Astrocyte (in vitro differentiated cells and primary cell): ENCODE data around the gene NFATC1. TPM values are rescaled to one million over a fixed set of nuclear protein-coding genes. Genes with fewer than 3 reads are reported as not detected.

Experiments used
- DNase-seq: peaks from one replicate; pipeline ENCODE4 v3.0.0-alpha.2; 2010; ENCODE audit warnings: low read depth
- FAIRE-seq: peaks from 2 replicates; lab custom pipeline; 2011; peaks lifted over from hg19 to GRCh38; lab: Jason Lieb, UNC
- H2AFZ ChIP-seq: 2 replicates; pipeline ENCODE4 v1.6.0; 2012; ENCODE audit warnings: low read depth, low read length, inconsistent platforms
- H3K27ac ChIP-seq: 2 replicates; pipeline ENCODE4 v1.5.1; 2011; ENCODE audit warnings: low read depth, low read length, inconsistent platforms
- H3K27me3 ChIP-seq: 2 replicates; pipeline ENCODE4 v1.6.0; 2011; ENCODE audit warnings: low read length, inconsistent platforms; ENCODE audit not compliant: insufficient read depth
- H3K36me3 ChIP-seq: 2 replicates; pipeline ENCODE4 v1.5.1; 2011; ENCODE audit warnings: low read length, inconsistent platforms; ENCODE audit not compliant: insufficient read depth
- H3K4me1 ChIP-seq: 2 replicates; pipeline ENCODE4 v1.5.1; 2011; ENCODE audit warnings: low read length, inconsistent platforms; ENCODE audit not compliant: insufficient read depth
- H3K4me2 ChIP-seq: 2 replicates; pipeline ENCODE4 v1.6.0; 2012; ENCODE audit warnings: low read length, inconsistent platforms
- H3K4me3 ChIP-seq: 2 replicates; pipeline ENCODE4 v1.5.1; 2011; ENCODE audit warnings: low read depth, mild to moderate bottlenecking, low read length, inconsistent platforms; ENCODE audit not compliant: insufficient read depth
- H3K79me2 ChIP-seq: 2 replicates; pipeline ENCODE4 v1.6.0; 2012; ENCODE audit warnings: mild to moderate bottlenecking, low read length, inconsistent platforms; ENCODE audit not compliant: insufficient read depth
- H3K9ac ChIP-seq: 2 replicates; pipeline ENCODE4 v1.6.0; 2012; ENCODE audit warnings: mild to moderate bottlenecking, low read length, inconsistent platforms
- H3K9me3 ChIP-seq: 2 replicates; pipeline ENCODE4 v1.5.1; 2012; ENCODE audit warnings: low read depth, mild to moderate bottlenecking, low read length, inconsistent platforms; ENCODE audit not compliant: insufficient read depth
- H4K20me1 ChIP-seq: 2 replicates; pipeline ENCODE4 v1.6.0; 2012; ENCODE audit warnings: low read length, inconsistent platforms; ENCODE audit not compliant: insufficient read depth
- H3K27ac Mint-ChIP-seq: one replicate; pipeline ENCODE4 v1.8.0; 2021; ENCODE audit warnings: mild to moderate bottlenecking, mixed read lengths; ENCODE audit not compliant: unreplicated experiment
- H3K27me3 Mint-ChIP-seq: one replicate; pipeline ENCODE4 v1.8.0; 2021; ENCODE audit warnings: low read depth, mixed read lengths; ENCODE audit not compliant: unreplicated experiment
- H3K36me3 Mint-ChIP-seq: one replicate; pipeline ENCODE4 v1.8.0; 2021; ENCODE audit warnings: low read depth, mixed read lengths; ENCODE audit not compliant: unreplicated experiment
- H3K4me1 Mint-ChIP-seq: one replicate; pipeline ENCODE4 v1.8.0; 2021; ENCODE audit warnings: low read depth, mixed read lengths; ENCODE audit not compliant: unreplicated experiment
- H3K4me3 Mint-ChIP-seq: one replicate; pipeline ENCODE4 v1.8.0; 2021; ENCODE audit warnings: mild to moderate bottlenecking, moderate library complexity, mixed read lengths; ENCODE audit not compliant: unreplicated experiment
- H3K9me3 Mint-ChIP-seq: one replicate; pipeline ENCODE4 v1.8.0; 2021; ENCODE audit warnings: mild to moderate bottlenecking, mixed read lengths; ENCODE audit not compliant: unreplicated experiment
- CTCF ChIP-seq: IDR thresholded peaks from 2 replicates; pipeline ENCODE4 v1.5.1; 2011; ENCODE audit warnings: low read depth, mild to moderate bottlenecking, inconsistent platforms, low read length, moderate library complexity; ENCODE audit not compliant: insufficient read depth
- EZH2 ChIP-seq: IDR thresholded peaks from 2 replicates; pipeline ENCODE4 v1.6.1; 2012; ENCODE audit warnings: mild to moderate bottlenecking, low read length, inconsistent platforms; ENCODE audit not compliant: insufficient read depth
- total RNA-seq: library from RNA; stranded (reverse); gene quantifications from 2 replicates; pipeline ENCODE4 v1.2.1, GENCODE V29; 2021

Gene NFATC1
- total RNA-seq, 1 donor from 2014 or later, result 11.0 TPM

DNA sequence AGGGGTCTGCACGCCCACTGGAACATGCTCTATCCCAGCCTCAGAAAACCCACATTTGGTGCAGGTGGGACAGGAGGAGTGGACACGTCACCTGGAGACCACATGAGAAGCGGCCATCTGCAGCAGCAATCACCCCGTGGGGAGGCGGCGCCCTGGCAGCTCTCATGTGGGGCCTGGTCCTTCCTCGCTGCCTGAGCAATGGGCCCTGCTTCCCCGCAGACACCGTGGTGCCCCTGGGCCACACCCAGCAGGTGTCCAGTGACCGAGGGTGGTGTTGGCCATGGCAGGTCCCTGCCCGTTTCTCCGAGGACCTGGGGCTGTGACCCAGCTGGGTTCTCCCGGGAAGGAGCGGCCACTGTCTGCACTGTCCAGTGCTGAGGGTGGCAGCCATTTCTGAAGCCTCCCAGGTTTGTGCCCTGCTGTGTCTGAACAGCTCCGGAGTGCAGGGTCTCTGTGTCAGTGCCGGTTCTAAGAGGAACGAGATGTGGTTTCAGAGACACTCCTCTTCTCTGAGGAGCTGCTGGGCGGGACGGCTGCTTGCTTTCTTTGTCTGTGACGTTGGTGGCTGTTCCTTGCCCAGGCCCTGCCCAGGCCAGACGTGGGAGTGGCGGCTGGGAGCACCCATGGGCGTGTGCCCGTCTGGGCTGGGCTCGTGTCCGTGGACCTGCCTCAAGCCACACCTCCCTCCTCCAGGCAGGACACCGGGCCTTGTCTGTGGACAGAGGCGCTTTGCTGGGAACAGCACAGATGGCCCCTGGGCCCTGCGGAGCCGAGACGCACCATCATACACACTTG lies 44.8 kb downstream of the NFATC1 start:
- DNase-seq (no peak), FAIRE-seq (no peak)
- Histone ChIP-seq H3K9me3 (no peaks in the 10 kb centered on the region), H3K27ac (no peak overlapping the region), H3K4me2 (no peak overlapping the region), H3K4me1 (no peaks in the 10 kb centered on the region), H3K4me3 (no peak overlapping the region), H4K20me1 (no peaks in the 10 kb centered on the region), H2AFZ (no peak overlapping the region), H3K9ac (no peak overlapping the region), H3K27me3 (no peaks in the 10 kb centered on the region), H3K36me3 (no peaks in the 10 kb centered on the region), H3K79me2 (no peaks in the 10 kb centered on the region)
- H3K36me3 Mint-ChIP-seq, result peaks cover 6% of the 10 kb centered on the region
- H3K4me3 Mint-ChIP-seq, result no peak overlapping the region
- TF ChIP-seq EZH2, result no peak
- TF ChIP-seq CTCF, result no peak
- no peak overlapping the region for H3K27ac Mint-ChIP-seq
- no peaks in the 10 kb centered on the region for H3K27me3 Mint-ChIP-seq
- no peaks in the 10 kb centered on the region for H3K9me3 Mint-ChIP-seq
- no peaks in the 10 kb centered on the region for H3K4me1 Mint-ChIP-seq

- H3K27ac ChIP-seq, result no peak overlapping the region
- H3K36me3 ChIP-seq, result no peaks in the 10 kb centered on the region
- no peaks in the 10 kb centered on the region for H3K79me2 ChIP-seq
- H3K9me3 ChIP-seq, result no peaks in the 10 kb centered on the region
- no peak overlapping the region for H2AFZ ChIP-seq
- Mint-ChIP-seq H3K9me3 (no peaks in the 10 kb centered on the region), H3K4me3 (no peak overlapping the region), H3K4me1 (peaks cover 7% of the 10 kb centered on the region), H3K27me3 (no peaks in the 10 kb centered on the region), H3K36me3 (peaks cover 5% of the 10 kb centered on the region), H3K27ac (no peak overlapping the region)
- no peaks in the 10 kb centered on the region for H4K20me1 ChIP-seq
- no peaks in the 10 kb centered on the region for H3K4me1 ChIP-seq
- H3K4me3 ChIP-seq, result no peak overlapping the region
- TF ChIP-seq EZH2, result no peak
- no peak for TF ChIP-seq CTCF
- H3K27me3 ChIP-seq, result no peaks in the 10 kb centered on the region
- no peak for FAIRE-seq
- H3K4me2 ChIP-seq, result no peak overlapping the region
- DNase-seq, result no peak
- no peak overlapping the region for H3K9ac ChIP-seq
Observed at GRCh38 chr18:79441420-79441819, 45.7 kb downstream of the NFATC1 start.

DNA sequence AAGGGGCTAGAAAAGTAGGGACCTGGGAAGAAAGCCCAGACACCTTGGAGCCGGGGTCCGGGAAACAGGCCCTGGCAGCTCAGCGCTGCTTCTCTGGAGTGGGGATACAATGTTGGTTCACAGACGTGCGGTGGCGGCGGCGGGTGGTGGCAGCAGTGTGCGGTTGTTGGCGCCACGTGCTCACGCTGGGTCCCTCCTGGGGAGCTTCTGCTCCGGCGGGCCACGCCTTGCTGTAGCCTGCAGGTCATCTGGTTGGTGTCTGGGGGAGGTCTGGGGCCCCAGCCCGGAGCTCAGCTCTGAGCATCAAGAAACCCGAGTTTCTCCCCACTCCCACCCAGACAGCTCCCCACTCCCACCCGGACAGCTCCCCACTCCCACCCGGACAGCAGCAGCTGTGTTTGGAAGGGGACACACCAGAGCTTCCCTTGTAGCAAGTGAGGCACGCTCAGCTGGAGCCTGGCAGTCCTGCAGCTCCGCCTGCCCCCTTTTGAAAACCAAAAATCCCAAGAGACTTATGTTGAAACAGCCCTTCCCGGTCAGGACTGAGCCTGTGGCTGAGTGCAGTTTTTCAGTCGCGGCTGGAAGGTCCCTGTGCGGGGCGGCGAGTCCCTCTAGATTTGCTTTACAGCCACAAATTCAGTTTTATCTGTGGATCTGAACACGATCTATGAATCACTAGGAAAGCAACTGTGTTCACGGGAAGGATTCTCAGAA lies 46.9 kb downstream of the NFATC1 start:
- H4K20me1 ChIP-seq, result no peaks in the 10 kb centered on the region
- TF ChIP-seq EZH2 (no peak), CTCF (no peak)
- no peaks in the 10 kb centered on the region for H3K4me1 ChIP-seq
- no peak overlapping the region for H3K27ac Mint-ChIP-seq
- no peak for DNase-seq
- no peaks in the 10 kb centered on the region for H3K36me3 ChIP-seq
- no peaks in the 10 kb centered on the region for H3K9me3 Mint-ChIP-seq
- H3K9ac ChIP-seq, result no peak overlapping the region
- no peak overlapping the region for H3K4me2 ChIP-seq
- no peak overlapping the region for H3K27ac ChIP-seq
- no peak overlapping the region for H2AFZ ChIP-seq
- no peak overlapping the region for H3K4me3 ChIP-seq
- H3K79me2 ChIP-seq, result no peaks in the 10 kb centered on the region
- no peaks in the 10 kb centered on the region for H3K9me3 ChIP-seq
- H3K27me3 ChIP-seq, result no peaks in the 10 kb centered on the region
- peaks cover 8% of the 10 kb centered on the region for H3K4me1 Mint-ChIP-seq
- H3K4me3 Mint-ChIP-seq, result no peak overlapping the region
- H3K36me3 Mint-ChIP-seq, result peaks cover 6% of the 10 kb centered on the region
- H3K27me3 Mint-ChIP-seq, result no peaks in the 10 kb centered on the region
- FAIRE-seq, result no peak
